Measurements from ENCODE around the gene LRRC3C. TPM values are rescaled to one million over a fixed set of nuclear protein-coding genes. Genes with fewer than 3 reads are reported as not detected.

Gene LRRC3C
- total RNA-seq, 6 experiments from 2014 or later: not detected

- TF ChIP-seq POLR2A (IDR thresholded peaks at IDR 0.05) (no peak), CTCF (IDR thresholded peaks at IDR 0.05) (no peak)
- ATAC-seq (peak; percentile 47 to 62 (median 58)), DNase-seq (no peak)
- H3K27ac ChIP-seq: peak overlapping the region in 1 of 3 donors; percentile 10
- WGBS (ENCODE audit: insufficient coverage, low coverage, low lambda C conversion rate, missing lambda C conversion rate): 28% methylated on average over 3 of the region's 3 CpGs
- intact Hi-C loops (cut with DNase I): loop anchor here in 1 of 2 donors (10.0 kb wide), 1 partner anchor 217 kb away; no protein-coding TSS in a partner anchor
- no peaks in the 10 kb centered on the region for H3K9me3 ChIP-seq
- no peaks in the 10 kb centered on the region for H3K4me1 ChIP-seq
- no peaks in the 10 kb centered on the region for H3K36me3 ChIP-seq
- no peak overlapping the region for H3K4me3 ChIP-seq
- no peaks in the 10 kb centered on the region for H3K27me3 ChIP-seq
These were observed 44.7 kb downstream of the LRRC3C start for GRCh38 chr17:39972271-39972670.

- whole genome bisulfite sequencing (ENCODE audit: insufficient coverage, low coverage, low lambda C conversion rate, missing lambda C conversion rate): no CpG with 5 or more reads among the region's 2 CpGs
- TF ChIP-seq CTCF (IDR thresholded peaks at IDR 0.05) (no peak), POLR2A (IDR thresholded peaks at IDR 0.05) (no peak)
These were observed 46.0 kb downstream of the LRRC3C start for GRCh38 chr17:39973496-39973895.

GRCh38 chr17:39974433-39974832, 46.9 kb downstream of the LRRC3C start:
- H3K4me1 ChIP-seq: no peaks in the 10 kb centered on the region
- TF ChIP-seq POLR2A (IDR thresholded peaks at IDR 0.05) (no peak), CTCF (IDR thresholded peaks at IDR 0.05) (no peak)
- ATAC-seq: no peak
- no peaks in the 10 kb centered on the region for H3K27me3 ChIP-seq
- WGBS (ENCODE audit: insufficient coverage, low coverage, low lambda C conversion rate, missing lambda C conversion rate): 68% methylated on average over 4 of the region's 5 CpGs
- H3K27ac ChIP-seq: no peak overlapping the region
- no peaks in the 10 kb centered on the region for H3K9me3 ChIP-seq
- no peaks in the 10 kb centered on the region for H3K36me3 ChIP-seq
- no peak overlapping the region for H3K4me3 ChIP-seq
- no peak for DNase-seq
- intact Hi-C loops (cut with DNase I): loop anchor here in 1 of 2 donors (10.0 kb wide), 1 partner anchor 220 kb away; no protein-coding TSS in a partner anchor

More at GRCh38 chr17:39973496-39973895, 46.0 kb downstream of the LRRC3C start:
- DNase-seq: no peak
- H3K4me3 ChIP-seq: no peak overlapping the region
- H3K27me3 ChIP-seq: no peaks in the 10 kb centered on the region
- no peak for ATAC-seq
- no peaks in the 10 kb centered on the region for H3K36me3 ChIP-seq
- no peak overlapping the region for H3K27ac ChIP-seq
- intact Hi-C loops (cut with DNase I): loop anchor here in 1 of 2 donors (10.0 kb wide), 1 partner anchor 219 kb away; no protein-coding TSS in a partner anchor
- H3K9me3 ChIP-seq: no peaks in the 10 kb centered on the region
- no peaks in the 10 kb centered on the region for H3K4me1 ChIP-seq

- H3K4me1 ChIP-seq: no peaks in the 10 kb centered on the region
- H3K27me3 ChIP-seq: no peaks in the 10 kb centered on the region
- no peak overlapping the region for H3K4me3 ChIP-seq
- H3K27ac ChIP-seq: no peak overlapping the region
- ATAC-seq: no peak
- no peak for DNase-seq
- no peak for TF ChIP-seq CTCF (IDR thresholded peaks at IDR 0.05)
- TF ChIP-seq POLR2A (IDR thresholded peaks at IDR 0.05): no peak
- H3K36me3 ChIP-seq: no peaks in the 10 kb centered on the region
- intact Hi-C loops (cut with DNase I): loop anchor here in 1 of 2 donors (10.0 kb wide), 1 partner anchor 221 kb away; no protein-coding TSS in a partner anchor
- H3K9me3 ChIP-seq: no peaks in the 10 kb centered on the region
- WGBS (ENCODE audit: insufficient coverage, low coverage, low lambda C conversion rate, missing lambda C conversion rate): 65% methylated on average over 4 of the region's 4 CpGs
These were observed 48.3 kb downstream of the LRRC3C start for GRCh38 chr17:39975801-39976200.

Measured in right lobe of liver (tissue), 6 donors.